ENCODE measurements around the gene LEF1.

The LEF1 gene

GRCh38 chr4:108109111-108109510 is 59.6 kb downstream of the LEF1 start:
- no peak for DNase-seq (ENCODE audit: insufficient read length, low spot score)
- no peak for TF ChIP-seq CTCF (IDR thresholded peaks at IDR 0.05; ENCODE audit: insufficient read depth, missing control alignments)
- no peak for FAIRE-seq

GRCh38 chr4:108107729-108108382 is 60.9 kb downstream of the LEF1 start:
- TF ChIP-seq CTCF (IDR thresholded peaks at IDR 0.05; ENCODE audit: insufficient read depth, missing control alignments), result no peak
- FAIRE-seq (no peak), DNase-seq (ENCODE audit: insufficient read length, low spot score) (no peak)

- DNase-seq (ENCODE audit: insufficient read length, low spot score), result no peak
- TF ChIP-seq CTCF (IDR thresholded peaks at IDR 0.05; ENCODE audit: insufficient read depth, missing control alignments), result no peak
- FAIRE-seq, result no peak
Observed at GRCh38 chr4:108107101-108107500, 61.6 kb downstream of the LEF1 start.

GRCh38 chr4:108106186-108106585 is 62.5 kb downstream of the LEF1 start:
- FAIRE-seq (no peak), DNase-seq (ENCODE audit: insufficient read length, low spot score) (no peak)
- no peak for TF ChIP-seq CTCF (IDR thresholded peaks at IDR 0.05; ENCODE audit: insufficient read depth, missing control alignments)

- FAIRE-seq, result no peak
- no peak for DNase-seq (ENCODE audit: insufficient read length, low spot score)
- no peak for TF ChIP-seq CTCF (IDR thresholded peaks at IDR 0.05; ENCODE audit: insufficient read depth, missing control alignments)
Observed at GRCh38 chr4:108103099-108103862, 65.5 kb downstream of the LEF1 start.

GRCh38 chr4:108100827-108101226 is 67.9 kb downstream of the LEF1 start:
- DNase-seq (ENCODE audit: insufficient read length, low spot score) (no peak), FAIRE-seq (no peak)
- TF ChIP-seq CTCF (IDR thresholded peaks at IDR 0.05; ENCODE audit: insufficient read depth, missing control alignments), result no peak

- DNase-seq (ENCODE audit: insufficient read length, low spot score) (no peak), FAIRE-seq (no peak)
- no peak for TF ChIP-seq CTCF (IDR thresholded peaks at IDR 0.05; ENCODE audit: insufficient read depth, missing control alignments)
Observed at GRCh38 chr4:108099838-108100237, 68.9 kb downstream of the LEF1 start.
